ES-I3 (cell line): Measurements from ENCODE around the gene GADD45B.
"Not testable (repeated sequence)": the region's sequence is repeated elsewhere in the genome, so short reads cannot be mapped to it uniquely, and the experiment has no call there.

Experiments
- H3K36me3 ChIP-seq: 2 replicates; pipeline ENCODE4 v1.6.1; 2013; ENCODE audit warnings: mild to moderate bottlenecking, low read length, control low read depth, moderate library complexity; ENCODE audit not compliant: insufficient read depth
- H3K4me1 ChIP-seq: 2 replicates; pipeline ENCODE4 v1.6.1; 2013; ENCODE audit warnings: mild to moderate bottlenecking, control low read depth, low read length; ENCODE audit not compliant: insufficient read depth
- H3K9ac ChIP-seq: 2 replicates; pipeline ENCODE4 v1.6.1; 2013; ENCODE audit warnings: low read depth, mild to moderate bottlenecking, low read length, moderate library complexity
- H3K9me3 ChIP-seq: 2 replicates; pipeline ENCODE4 v1.6.1; 2013; ENCODE audit warnings: mild to moderate bottlenecking, low read length, moderate library complexity; ENCODE audit not compliant: control insufficient read depth, insufficient read depth

Gene GADD45B

DNA sequence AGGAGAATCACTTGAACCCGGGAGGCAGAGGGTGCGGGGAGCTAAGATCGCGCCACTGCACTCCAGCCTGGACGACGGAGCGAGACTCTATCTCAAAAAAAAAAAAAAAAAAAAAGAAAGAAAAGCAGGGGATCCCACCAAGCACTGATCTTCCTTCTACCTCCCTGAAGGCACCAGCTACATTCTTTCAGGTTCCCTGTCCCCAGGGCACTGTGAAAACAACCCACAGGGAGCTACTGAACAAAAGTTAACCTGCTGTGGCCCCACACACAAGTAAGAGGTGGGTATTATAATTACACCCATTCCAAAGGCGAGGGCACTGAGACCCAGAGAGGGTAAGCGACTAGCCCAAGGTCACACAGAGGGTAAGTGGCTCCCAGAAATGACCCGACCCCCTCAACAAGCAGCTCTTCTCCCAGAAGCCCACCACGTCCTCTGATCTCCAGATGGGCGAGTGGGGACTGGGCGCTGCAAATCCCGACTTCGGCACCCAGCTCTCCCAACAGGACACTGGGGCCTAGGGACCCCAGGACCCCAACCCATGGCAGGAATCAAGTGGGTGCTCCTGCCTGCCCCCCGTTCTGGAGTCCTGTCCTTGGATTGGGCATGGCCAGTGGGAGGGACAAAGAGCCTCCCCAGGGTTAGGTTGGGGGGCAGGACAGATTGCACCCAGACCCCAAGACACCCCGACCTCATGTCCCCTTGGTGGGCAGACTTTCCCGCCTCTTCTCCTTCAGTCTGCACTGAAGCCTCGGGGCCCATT is 21.5 kb upstream of the GADD45B start:
- Histone ChIP-seq H3K9me3 (no peaks in the 10 kb centered on the region), H3K4me1 (peaks cover 11% of the 10 kb centered on the region; the same call in 1 of the 2 replicates), H3K9ac (no peak overlapping the region), H3K36me3 (no peaks in the 10 kb centered on the region; the same call in none of the 2 replicates)

DNA sequence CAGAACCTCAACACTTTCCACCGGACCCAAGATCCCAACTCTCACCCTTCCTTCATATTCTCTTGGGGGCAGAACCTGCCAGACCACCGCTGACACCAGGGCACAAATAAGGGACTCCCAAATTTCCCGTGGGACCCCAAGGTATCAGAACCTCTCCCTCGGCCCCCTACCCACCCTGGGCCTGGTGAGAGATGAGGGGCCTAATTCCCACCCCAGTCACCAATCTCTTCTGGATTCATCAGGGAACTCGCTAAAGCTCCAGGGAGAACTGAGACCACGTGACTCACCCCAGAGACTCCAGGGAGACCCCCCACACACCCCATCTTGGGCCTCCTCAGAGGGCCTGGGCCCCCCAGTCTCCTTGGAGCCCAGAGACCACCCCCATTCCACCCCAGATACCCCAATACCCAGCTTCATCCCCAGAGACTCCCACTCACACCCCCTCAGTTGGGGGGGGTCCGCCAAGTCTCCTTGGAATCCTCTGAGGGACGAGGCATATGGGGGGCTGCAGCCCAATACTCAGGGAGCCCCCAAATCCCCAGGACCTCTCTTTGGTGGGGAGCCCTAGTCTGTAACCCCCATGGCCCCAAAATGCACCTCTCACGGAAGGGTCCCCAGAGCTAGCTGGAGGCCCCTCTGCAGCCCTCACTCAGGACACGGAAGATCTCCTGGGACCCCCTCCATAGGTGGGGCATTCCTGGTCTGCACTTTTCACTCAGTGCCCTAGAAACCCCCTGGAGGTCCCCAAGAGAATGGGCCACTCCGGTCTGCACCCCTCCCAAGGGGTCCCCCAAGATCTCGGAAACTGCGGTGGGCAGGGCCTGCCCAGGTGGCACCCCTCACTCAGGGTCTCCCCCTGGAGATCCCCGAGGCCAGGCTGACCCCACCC is 20.7 kb upstream of the GADD45B start:
- Histone ChIP-seq H3K9me3 (no peaks in the 10 kb centered on the region), H3K4me1 (peaks cover 11% of the 10 kb centered on the region; the same call in 1 of the 2 replicates), H3K9ac (peak overlapping the region; percentile 82), H3K36me3 (no peaks in the 10 kb centered on the region; the same call in none of the 2 replicates)

DNA sequence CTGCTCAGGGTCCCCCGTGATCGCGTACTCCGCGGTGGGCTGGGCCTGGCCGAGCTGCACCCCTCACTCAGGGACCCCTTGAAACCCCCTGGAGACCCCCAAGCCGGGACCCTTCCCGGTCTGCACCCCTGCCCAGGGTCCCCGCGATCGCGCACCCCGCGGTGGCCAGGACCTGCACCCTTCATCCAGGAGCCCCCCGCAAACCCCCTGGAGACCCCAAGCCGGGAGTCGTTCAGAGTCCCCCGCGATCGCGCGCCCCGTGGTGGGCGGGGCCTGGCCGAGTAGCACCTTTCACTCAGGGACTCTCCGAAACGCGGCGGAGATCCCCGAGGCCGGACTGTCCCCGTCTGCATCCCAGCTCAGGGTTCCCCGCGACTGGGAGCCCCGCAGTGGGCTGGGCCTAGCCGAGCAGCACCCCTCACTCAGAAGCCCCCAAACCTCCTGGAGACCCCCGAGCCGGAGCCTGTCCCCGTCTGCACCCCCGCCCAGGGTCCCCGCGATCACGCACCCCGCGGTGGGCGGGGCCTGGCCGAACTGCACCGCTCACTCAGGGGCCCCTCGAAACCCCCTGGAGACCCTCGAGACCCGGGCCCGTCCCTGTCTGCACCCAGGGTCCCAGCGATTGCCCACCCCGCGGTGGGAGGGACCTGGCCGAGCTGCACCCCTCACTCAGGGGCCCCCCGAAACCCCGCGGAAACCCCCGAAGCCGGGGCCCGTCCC is 19.9 kb upstream of the GADD45B start:
- Histone ChIP-seq H3K4me1 (peaks cover 11% of the 10 kb centered on the region; the same call in 1 of the 2 replicates), H3K9ac (peak overlapping the region; percentile 82), H3K9me3 (no peaks in the 10 kb centered on the region), H3K36me3 (no peaks in the 10 kb centered on the region; the same call in 1 of the 2 replicates)

DNA sequence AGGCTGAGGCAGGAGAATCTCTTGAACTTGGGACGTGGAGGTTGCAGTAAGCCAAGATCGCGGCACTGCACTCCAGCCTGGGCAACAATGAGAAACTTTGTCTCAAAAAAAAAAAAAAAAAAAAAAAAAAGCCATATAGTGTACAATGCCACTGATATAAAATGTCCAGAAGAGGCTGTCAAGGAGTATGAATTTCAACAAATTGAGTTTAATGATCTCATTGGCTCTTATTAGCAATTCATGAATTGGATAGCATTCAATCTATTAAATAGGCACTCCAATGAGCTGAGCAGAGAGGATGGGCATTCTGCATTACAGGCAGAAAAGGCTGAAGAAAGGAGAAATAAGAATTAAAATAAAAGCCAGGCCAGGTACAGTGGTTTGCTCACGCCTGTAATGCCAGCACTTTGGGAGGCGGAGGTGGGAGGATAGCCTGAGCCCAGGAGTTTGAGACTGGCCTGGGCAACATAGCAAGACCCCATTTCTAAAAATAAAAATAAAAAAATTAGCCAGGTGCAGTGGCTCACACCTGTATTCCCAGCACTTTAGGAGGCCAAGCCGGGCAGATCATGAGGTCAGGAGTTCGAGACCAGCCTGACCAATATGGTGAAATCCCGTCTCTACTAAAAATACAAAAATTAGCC is 18.4 kb upstream of the GADD45B start:
- Histone ChIP-seq H3K36me3 (no peaks in the 10 kb centered on the region), H3K9me3 (no peaks in the 10 kb centered on the region), H3K4me1 (peaks cover 11% of the 10 kb centered on the region; the same call in 1 of the 2 replicates), H3K9ac (peak overlapping the region; percentile 28; the same call in 1 of the 2 replicates)

DNA sequence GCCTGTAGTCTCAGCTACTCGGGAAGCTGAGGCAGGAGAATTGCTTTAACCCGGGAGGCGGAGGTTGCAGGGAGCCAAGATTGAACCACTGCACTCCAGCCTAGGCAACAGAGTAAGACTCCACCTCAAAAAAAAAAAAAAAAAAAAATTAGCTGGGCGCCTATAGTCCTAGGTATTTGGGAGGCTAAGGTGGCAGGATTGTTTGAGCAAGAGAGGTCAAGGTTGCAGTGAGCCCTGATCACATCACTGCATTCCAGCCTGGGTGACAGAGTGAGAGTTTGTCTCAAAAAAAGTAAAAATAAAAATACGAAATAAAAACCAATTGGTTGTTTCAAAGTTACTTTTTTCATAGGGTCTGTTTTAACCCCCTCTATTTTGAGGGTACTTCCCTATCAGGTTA is 17.9 kb upstream of the GADD45B start:
- Histone ChIP-seq H3K36me3 (no peaks in the 10 kb centered on the region), H3K4me1 (peaks cover 10% of the 10 kb centered on the region; the same call in 1 of the 2 replicates), H3K9me3 (no peaks in the 10 kb centered on the region), H3K9ac (no peak overlapping the region)

DNA sequence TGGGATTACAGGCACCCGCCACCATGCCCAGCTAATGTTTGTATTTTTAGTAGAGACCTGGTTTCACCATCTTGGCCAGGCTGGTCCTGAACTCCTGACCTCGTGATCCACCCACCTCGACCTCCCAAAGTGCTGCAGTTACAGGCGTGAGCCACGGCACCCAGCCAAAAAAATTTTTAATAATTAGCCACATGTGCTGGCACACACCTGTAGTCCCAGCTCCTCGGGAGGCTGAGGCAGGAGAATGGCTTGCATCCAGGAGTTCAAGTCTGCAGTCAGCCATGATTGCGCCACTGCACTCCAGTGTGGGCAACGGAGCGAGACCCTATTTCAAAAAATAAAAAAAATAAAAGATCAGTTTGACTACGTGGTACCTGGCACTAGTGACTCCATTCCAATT is 17.2 kb upstream of the GADD45B start:
- not testable (repeated sequence) for H3K9me3 ChIP-seq, H3K9ac ChIP-seq, H3K36me3 ChIP-seq, H3K4me1 ChIP-seq

DNA sequence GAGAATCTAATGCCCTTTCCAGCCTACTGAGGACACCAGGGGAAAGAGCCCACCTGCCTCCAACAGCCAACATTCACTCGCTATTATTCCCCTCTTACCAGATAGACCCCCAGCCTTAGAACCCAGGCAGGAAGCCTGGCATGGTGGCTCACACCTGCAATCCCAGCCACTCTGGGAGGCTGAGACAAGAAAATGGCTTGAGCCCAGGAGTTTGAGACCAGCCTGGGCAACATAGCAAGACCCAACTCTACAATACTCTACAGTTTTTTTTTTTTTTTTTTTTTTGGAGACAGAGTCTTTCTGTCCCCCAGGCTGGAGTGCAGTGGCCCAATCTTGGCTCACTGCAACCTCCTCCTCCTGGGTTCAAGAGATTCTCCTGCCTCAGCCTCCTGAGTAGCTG is 15.7 kb upstream of the GADD45B start:
- H3K9ac ChIP-seq: no peak overlapping the region
- H3K9me3 ChIP-seq: no peaks in the 10 kb centered on the region
- H3K36me3 ChIP-seq: no peaks in the 10 kb centered on the region
- no peaks in the 10 kb centered on the region for H3K4me1 ChIP-seq

DNA sequence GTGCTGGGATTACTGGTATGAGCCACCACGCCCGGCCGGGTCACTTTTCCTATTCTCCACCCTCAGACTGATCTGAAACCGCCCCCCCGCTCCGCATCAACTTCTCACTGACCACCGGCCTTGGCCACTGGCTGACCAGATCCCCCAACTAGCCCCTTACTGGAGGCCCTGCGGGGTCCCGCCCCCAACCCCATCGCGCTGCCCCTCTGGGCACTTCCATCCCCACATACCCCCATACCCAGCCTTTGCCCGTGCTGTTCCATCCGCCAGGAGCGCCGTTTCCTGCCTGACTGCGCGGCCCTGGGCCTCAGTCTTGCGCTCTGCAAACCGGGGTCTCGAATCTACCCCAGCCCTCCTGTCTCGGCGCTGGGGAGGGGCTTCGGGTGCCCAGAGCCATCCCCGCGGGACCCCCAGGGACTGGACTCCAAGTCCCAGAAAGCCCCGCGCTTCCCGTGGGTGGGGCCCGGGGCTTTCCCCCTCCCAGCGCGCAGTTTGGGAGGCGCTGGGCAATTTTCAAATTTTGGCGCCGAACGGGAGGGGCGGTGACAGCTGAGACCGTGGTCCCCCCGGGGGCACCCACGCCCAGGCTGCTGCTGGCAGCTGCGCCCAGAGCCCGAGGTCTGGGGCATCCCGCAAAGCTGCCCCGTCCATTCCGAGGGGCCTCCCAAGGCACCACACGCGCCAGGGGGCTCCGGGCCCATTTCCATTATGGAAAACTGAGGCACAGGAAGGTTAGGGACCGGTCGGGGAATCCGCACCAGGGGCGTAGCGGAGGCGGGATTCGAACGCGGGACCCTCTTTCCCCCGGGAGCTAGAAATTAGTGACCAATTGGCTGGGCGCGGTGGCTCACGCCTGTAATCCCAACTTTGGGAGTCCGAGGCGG is 13.9 kb upstream of the GADD45B start:
- H3K9ac ChIP-seq: peak overlapping the region; percentile 59; the same call in 1 of the 2 replicates
- no peaks in the 10 kb centered on the region for H3K4me1 ChIP-seq
- no peaks in the 10 kb centered on the region for H3K9me3 ChIP-seq
- H3K36me3 ChIP-seq: no peaks in the 10 kb centered on the region

DNA sequence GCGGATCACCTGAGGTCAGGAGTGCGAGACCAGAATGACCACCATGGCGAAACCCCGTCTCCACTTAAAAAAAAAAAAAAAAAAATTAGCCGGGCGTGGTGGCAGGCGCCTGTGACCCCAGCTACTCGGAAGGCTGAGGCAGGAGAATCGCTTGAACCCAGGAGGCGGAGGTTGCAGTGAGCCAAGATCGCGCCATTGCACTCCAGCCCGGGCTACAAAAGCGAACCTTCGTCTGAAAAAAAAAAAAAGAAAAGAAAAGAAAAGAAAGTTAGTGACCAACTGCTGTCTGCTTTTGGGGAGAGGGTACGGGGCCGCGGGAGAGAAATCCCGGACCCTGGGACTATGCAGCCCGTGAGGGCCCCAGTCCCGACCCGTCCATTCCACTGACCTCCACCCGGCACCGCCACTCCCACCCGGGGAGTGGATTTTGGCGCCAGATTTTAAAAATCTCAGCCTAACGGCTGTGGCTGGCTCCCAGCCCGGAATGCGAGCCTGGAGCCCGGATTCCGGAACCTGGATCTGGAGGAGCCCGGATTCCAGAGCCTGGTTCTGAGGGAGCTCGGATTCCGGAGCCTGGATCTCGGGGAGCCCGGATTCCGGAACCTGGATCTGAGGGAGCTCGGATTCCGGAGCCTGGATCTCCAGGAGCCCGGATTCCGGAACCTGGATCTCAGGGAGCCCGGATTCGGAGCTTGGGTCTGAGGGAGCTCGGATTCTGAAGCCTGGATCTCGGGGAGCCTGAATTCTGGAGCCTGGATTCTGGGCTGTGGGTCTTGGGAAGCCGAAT is 13.1 kb upstream of the GADD45B start:
- Histone ChIP-seq H3K9ac (peak overlapping the region; percentile 59; the same call in 1 of the 2 replicates), H3K36me3 (no peaks in the 10 kb centered on the region), H3K4me1 (no peaks in the 10 kb centered on the region)

DNA sequence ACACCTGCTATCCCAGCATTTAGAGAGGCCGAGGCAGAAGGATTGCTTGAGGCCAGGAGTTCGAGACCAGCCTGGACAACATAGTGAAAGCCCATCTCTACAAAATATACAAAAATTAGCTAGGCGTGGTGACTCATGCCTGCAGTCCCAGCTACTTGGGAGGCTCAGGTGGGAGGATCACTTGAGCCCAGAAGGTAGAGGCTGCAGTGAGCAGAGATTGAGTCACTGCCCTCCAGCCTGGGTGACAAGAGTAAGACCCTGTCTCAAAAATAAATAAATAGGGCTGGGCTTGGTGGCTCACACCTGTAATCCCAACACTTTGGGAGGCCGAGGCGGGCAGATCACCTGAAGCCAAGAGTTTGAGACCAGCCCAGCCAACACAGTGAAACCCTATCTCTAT is 12.2 kb upstream of the GADD45B start:
- H3K36me3 ChIP-seq, H3K4me1 ChIP-seq, H3K9ac ChIP-seq, H3K9me3 ChIP-seq: not testable (repeated sequence)

More for the DNA sequence above, 13.1 kb upstream of the GADD45B start:
- no peaks in the 10 kb centered on the region for H3K9me3 ChIP-seq

DNA sequence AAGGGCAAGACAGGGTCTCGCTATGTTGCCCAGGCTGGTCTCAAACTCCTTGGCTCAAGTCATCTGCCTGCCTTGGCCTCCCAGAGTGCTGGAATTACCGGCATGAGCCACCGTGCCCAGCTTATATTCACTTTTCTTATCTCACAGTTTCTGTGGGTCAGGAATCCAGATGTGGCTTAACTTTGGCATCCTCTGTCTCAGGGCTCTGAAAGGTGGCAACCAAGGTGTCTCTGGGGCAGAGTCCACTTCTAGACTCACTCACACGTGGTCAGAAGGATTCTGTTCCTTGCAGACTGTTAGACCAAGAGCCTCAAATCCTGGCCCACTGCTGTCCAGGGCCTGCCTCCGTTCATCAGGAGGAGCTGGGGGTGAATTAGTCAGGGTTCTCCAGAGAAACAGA is 11.5 kb upstream of the GADD45B start:
- H3K4me1 ChIP-seq: peaks cover 4% of the 10 kb centered on the region

DNA sequence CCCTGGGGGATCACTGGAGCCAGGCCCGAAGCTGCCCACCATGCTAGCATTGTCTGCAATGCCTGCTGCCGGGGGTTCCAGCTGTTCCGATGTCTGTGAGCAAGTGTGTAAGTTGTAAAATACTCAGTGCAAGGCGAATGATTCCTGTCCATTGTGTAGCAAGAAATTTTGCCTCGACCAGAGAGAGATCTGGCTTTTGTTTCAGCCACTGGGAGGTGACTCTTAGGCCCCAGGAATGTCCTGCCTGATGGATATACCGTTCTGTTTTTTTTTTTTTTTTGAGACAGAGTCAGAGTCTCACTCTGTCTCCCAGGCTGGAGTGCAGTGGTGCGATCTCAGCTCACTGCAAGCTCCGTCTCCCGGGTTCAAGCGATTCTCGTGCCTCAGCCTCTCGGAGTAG is 7.3 kb upstream of the GADD45B start:
- Histone ChIP-seq H3K9ac (no peak overlapping the region), H3K36me3 (no peaks in the 10 kb centered on the region), H3K4me1 (peaks cover 4% of the 10 kb centered on the region), H3K9me3 (no peaks in the 10 kb centered on the region)

More for the DNA sequence above, 11.5 kb upstream of the GADD45B start:
- no peaks in the 10 kb centered on the region for H3K36me3 ChIP-seq
- no peak overlapping the region for H3K9ac ChIP-seq
- no peaks in the 10 kb centered on the region for H3K9me3 ChIP-seq
